Activated T-helper 2 cell treated with anti-CD3 and anti-CD28 coated beads, Interferon-gamma antibody, Interleukin-2, Interleukin-4, amounts not matched to agents 10 μg/mL and 5 μg/mL and 100 μg/mL, durations not matched to agents 14 hours and 24 hours and 36 hours (primary cell): ENCODE results near the gene DRC1. TPM values are rescaled to one million over a fixed set of nuclear protein-coding genes. Genes with fewer than 3 reads are reported as not detected.

ENCODE experiments used
- DNase-seq: peaks from one replicate; pipeline ENCODE4 v3.0.0; 2021; ENCODE audit warnings: low spot score
- H3K27ac Mint-ChIP-seq: one replicate; pipeline ENCODE4 v1.8.0; 2021; ENCODE audit warnings: mixed read lengths
- H3K27me3 Mint-ChIP-seq: one replicate; pipeline ENCODE4 v1.8.0; 2021; ENCODE audit warnings: low read depth, mixed read lengths
- H3K36me3 Mint-ChIP-seq: one replicate; pipeline ENCODE4 v1.8.0; 2021; ENCODE audit warnings: low read depth, mixed read lengths
- H3K4me1 Mint-ChIP-seq: one replicate; pipeline ENCODE4 v1.8.0; 2021; ENCODE audit warnings: low read depth, mixed read lengths
- H3K4me3 Mint-ChIP-seq: one replicate; pipeline ENCODE4 v1.8.0; 2021; ENCODE audit warnings: low read depth, mild to moderate bottlenecking, moderate library complexity, mixed read lengths
- H3K9me3 Mint-ChIP-seq: one replicate; pipeline ENCODE4 v1.8.0; 2021; ENCODE audit warnings: mixed read lengths
- intact Hi-C: fragments of 100-400 bp; cut with micrococcal nuclease; formaldehyde crosslinking; loops from one replicate; pipeline ENCODE4 v1.15.1; 2023
- total RNA-seq: library from RNA; stranded (reverse); gene quantifications from 2 replicates; pipeline ENCODE4 v1.2.3, GENCODE V29; 2022

DRC1 gene
- total RNA-seq, 1 donor from 2014 or later, result not detected

DNA sequence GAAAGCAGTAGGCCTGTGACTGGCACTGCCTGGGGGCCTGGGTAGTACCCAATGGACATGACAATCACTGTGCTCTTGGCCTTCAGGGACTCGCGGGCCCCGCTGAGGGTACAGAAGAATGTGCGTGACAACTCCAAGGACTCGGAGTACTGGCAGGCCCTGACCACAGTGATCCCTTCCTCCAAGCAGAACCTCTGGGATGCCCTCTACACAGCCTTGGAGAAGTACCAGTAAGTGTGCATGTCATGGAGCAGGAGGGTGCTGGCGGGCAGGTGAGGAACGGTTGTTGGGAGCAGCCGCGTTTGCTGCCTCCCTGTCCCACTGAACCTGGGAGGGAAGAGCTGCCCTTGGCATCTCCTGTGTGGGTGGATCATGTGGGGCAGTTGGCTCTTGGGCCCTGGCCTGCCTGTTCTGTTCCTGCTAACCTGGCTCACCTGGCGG, 52.9 kb downstream of the DRC1 start:
- Mint-ChIP-seq H3K27ac (no peak overlapping the region), H3K36me3 (no peaks in the 10 kb centered on the region), H3K9me3 (no peaks in the 10 kb centered on the region), H3K4me3 (no peak overlapping the region), H3K27me3 (peaks cover 4% of the 10 kb centered on the region), H3K4me1 (no peaks in the 10 kb centered on the region)
- no peak for DNase-seq
- intact Hi-C loops, result no loop called here

DNA sequence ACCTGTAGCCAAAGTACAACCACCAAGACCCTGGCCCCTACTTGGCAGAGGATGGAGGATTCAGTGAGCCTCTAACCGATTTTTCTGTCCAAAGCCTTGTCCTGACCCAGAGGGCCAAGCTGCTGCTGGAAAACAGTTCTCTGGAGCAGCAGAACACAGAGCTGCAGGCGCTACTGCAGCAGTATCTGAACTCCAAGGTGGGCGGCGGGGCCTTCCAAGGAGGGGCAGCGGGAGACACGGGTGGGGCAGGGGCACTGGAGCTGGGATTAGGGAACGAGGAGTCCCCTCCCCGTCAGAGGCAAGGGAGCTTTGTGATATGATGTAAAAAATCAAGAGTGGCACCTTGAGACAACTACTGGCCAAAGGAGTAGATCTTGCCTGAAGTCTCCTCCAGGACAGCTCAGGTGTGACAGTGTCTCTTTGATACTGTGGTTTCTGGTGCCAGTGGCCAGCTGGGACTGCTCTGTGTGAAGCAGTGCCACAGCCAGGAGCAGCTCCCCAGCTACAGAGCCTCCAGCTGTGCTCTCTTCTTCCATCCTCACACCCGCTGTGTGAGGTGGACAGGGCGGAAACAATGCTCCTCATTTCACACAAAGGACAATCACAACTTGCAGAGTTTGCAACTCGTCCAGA, 53.4 kb downstream of the DRC1 start:
- no peaks in the 10 kb centered on the region for H3K4me1 Mint-ChIP-seq
- no peak for DNase-seq
- H3K4me3 Mint-ChIP-seq, result no peak overlapping the region
- peaks cover 3% of the 10 kb centered on the region for H3K27me3 Mint-ChIP-seq
- no peak overlapping the region for H3K27ac Mint-ChIP-seq
- H3K36me3 Mint-ChIP-seq, result no peaks in the 10 kb centered on the region
- H3K9me3 Mint-ChIP-seq, result no peaks in the 10 kb centered on the region
- intact Hi-C loops, result no loop called here

DNA sequence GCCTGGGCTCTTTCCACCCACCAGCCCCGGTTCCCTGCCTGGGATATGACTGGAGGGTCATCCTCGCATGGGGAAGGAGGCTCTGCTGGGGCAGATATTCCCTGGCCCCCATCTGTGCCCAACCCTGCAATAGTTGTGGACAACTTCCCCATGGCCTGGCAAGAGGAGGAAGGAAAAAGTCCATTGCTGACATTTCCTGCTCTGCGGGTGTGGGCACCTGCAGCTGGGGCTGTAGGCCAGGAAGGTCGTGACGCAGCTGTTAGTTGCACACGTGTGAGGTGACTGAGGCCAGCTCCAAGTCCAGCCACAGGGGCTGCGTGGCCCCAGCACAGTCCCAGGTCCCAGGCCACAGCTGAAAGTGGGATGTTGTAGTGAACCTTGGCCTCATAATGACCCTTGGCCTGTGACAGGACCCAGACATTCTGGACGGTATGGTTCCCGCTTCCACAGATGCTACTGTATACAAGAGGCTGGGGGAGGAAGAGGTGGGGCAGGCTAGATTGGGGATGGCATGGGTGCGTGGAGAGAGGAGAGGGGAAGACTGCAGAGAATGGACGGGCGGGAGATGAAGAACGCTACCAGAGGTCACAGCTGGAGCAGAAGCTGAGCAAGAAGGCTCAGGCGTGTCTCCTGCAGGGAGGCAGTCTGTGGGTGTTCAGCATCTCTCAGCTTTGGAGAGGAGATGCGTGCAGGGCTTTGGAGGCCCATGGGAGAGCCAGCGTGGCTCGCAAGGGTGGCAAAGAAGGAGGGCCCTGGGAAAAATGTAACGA, 54.1 kb downstream of the DRC1 start:
- Mint-ChIP-seq H3K27me3 (peaks cover 2% of the 10 kb centered on the region), H3K4me1 (no peaks in the 10 kb centered on the region), H3K4me3 (no peak overlapping the region), H3K36me3 (no peaks in the 10 kb centered on the region), H3K9me3 (no peaks in the 10 kb centered on the region), H3K27ac (no peak overlapping the region)
- intact Hi-C loops, result no loop called here
- DNase-seq, result no peak

DNA sequence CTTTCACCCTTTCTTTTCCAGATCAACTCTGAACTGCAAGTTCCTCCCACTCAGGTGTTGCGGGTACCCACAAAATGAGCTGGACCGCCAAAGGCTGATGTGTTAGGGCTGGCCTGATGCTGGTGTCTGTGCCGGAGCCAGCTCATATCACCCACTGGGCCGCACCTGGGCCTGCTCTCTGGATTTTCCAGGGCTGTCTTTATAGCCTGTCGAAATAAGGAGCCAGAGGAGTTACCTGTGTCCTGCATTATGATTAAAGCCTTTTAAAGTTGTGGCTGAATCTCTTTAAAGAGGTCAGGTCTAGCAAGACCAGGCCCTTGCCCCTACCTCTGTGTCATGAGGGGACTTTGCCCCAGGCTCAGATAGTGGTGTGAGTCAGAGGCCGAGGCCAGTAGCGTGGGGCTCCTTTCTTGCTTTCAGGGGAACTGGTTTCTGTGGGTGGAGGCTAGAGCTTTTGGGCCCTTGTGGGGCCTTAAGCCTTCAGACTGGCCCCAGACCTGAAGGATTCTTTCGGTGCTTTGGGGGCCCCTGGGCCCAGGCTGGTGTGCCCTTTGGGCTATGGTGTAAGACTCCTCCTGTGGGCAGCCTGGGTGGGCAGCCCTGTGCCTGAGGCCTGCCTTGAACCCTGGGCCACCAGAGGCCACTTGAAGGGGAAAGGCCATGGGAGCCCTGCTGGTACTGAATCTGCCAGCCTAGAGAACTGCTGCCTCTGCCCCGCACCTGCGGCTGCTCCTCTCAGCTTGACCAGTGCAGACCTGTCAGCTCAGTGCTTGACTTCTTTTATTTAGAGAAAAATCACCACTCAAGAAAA, 54.9 kb downstream of the DRC1 start:
- Mint-ChIP-seq H3K4me3 (no peak overlapping the region), H3K27me3 (peaks cover 1% of the 10 kb centered on the region), H3K27ac (no peak overlapping the region), H3K4me1 (no peaks in the 10 kb centered on the region), H3K36me3 (no peaks in the 10 kb centered on the region), H3K9me3 (no peaks in the 10 kb centered on the region)
- DNase-seq, result no peak
- intact Hi-C loops, result no loop called here

DNA sequence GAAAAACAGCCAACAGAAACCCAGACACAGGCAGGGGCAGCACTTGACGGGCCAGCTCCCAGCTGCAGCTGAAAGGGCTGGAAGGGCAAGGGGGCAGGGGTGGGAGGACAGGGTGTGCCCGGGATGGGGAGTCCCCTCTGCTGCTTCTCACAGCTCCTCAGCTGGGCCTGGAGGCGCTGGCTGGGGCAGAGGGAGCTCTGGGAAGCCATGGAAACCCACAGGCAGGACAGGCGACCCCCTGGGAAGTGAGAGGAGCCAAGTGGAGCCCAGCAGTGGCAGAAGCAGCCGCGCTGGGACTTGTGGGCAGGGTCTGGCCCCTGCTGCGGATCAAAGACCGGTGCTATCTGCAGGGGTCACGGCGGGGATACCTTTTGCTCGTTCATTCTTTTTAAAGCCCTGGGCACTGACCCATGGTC, 55.5 kb downstream of the DRC1 start:
- Mint-ChIP-seq H3K27ac (no peak overlapping the region), H3K9me3 (no peaks in the 10 kb centered on the region), H3K4me1 (no peaks in the 10 kb centered on the region), H3K27me3 (no peaks in the 10 kb centered on the region), H3K36me3 (no peaks in the 10 kb centered on the region), H3K4me3 (no peak overlapping the region)
- intact Hi-C loops, result no loop called here
- DNase-seq, result no peak

DNA sequence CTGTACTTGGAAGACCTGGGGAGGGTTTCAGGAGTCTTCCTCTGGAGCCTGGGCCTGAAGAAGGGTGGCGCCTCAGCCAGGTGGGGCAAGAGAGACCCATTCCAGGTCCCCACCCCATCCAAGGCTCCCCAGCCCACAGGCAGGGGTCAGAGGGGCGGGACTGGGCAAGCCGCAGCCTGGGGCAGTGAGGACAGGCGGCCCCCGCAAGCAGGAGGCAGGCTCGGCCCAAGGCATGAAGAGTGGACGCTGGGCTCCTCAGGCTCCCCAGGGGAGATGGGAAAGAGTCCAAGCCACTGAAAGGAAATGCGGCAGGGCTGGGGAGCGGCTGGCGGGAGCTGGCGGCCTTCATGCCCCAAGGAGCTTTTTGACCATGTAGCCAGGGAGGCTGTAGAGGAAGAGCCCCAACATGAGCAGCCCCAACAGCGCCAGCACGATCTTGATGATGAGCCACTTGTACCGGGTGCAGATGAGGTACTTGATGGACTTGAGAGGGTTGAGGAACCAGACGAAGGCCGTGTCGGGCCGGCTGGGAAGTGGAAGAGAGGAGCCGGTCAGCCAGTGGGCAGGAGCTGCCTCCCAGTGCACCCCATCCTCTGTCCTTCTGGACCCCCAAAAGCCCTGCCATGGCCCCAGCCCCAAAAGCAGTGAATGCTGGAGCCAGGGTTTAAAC, 56.1 kb downstream of the DRC1 start:
- DNase-seq, result no peak
- no peak overlapping the region for H3K4me3 Mint-ChIP-seq
- H3K4me1 Mint-ChIP-seq, result no peaks in the 10 kb centered on the region
- no peaks in the 10 kb centered on the region for H3K36me3 Mint-ChIP-seq
- intact Hi-C loops, result no loop called here
- H3K9me3 Mint-ChIP-seq, result no peaks in the 10 kb centered on the region
- no peaks in the 10 kb centered on the region for H3K27me3 Mint-ChIP-seq
- no peak overlapping the region for H3K27ac Mint-ChIP-seq

DNA sequence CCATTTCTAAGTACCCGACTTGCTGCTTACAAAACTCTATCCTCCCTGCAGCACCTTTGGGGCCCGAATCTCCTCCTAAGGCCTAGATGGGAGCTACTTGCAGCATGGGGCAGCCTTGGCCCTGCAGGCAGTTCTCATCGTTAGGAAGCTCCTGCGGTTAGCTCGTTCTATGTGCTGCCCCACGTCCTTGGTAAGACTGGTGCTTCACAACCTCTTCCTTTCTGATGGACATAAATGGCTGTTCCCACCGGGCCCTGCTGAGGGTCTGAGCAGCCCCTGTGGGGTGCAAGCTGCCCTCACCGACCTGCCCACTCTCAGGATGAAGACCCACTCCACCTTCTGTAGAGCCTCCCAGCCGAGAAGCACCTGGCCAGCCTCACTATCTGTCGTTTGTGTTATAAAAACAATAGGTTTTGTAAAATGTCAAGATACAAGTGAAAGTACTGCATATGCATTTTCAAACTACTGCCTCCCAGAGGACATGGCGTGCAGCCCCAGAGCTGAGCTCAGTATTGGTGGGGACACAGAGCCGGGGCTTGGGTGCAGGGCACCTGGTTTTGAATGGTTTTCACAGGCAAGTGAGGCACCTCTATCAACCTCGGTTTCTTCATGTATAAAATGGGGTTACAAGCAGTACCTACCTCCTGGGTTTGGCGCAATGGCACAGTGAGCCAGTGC, 56.8 kb downstream of the DRC1 start:
- intact Hi-C loops, result no loop called here
- Mint-ChIP-seq H3K4me3 (no peak overlapping the region), H3K9me3 (no peaks in the 10 kb centered on the region), H3K36me3 (no peaks in the 10 kb centered on the region), H3K27ac (no peak overlapping the region), H3K4me1 (no peaks in the 10 kb centered on the region), H3K27me3 (no peaks in the 10 kb centered on the region)
- no peak for DNase-seq

DNA sequence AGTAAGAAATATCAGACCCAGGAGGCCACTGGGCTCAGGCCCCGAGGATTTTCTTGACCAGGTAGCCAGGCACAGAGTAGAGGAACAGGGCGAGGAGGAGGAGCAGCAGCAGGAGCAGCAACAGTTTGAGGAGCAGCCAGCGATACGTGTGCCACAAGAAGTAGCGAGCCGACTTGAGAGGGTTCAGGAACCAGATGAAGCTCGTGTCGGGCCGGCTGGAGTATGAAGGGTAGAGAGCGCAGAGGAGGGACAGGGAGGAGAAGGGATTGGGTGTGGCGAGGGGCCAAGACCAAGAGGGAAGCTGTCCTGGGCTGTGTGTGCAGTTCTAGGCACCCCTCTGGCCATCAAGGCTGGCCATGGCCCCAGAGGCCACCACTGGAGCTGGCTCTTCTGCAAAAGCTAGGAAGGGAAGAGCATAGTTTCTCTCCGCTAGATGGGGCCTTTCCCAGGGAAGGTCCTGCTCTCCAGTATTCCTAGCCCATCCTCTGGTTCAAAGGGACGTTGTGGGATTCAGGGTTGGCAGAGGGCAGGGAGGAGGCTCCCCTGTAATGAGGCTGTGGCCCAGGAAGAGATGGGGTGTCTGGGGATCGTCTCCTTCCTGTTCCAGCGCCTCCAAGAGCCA, 58.4 kb downstream of the DRC1 start:
- Mint-ChIP-seq H3K4me3 (no peak overlapping the region), H3K36me3 (no peaks in the 10 kb centered on the region), H3K9me3 (no peaks in the 10 kb centered on the region), H3K27me3 (no peaks in the 10 kb centered on the region), H3K27ac (no peak overlapping the region), H3K4me1 (no peaks in the 10 kb centered on the region)
- no peak for DNase-seq
- intact Hi-C loops, result no loop called here

DNA sequence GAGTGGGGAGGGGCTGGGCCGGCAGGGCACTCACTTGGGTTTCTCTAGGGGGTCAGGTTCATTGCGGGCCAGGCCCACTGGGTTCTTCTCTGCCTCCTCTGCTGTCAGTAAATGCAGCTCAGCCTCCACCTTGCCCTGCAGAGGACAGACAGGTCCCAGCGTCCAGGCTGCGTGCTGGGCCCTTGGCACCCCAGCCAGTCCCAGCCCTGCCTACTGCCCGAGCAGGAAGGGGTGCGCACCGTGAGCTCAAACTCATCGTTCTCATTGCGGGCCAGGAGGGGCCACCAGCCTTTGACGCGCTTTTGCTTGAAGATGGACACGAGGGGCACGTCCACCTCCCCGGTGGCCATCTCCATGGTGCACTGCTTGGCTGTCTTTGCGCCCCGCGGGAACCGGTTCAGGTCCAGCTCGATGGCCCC, 58.9 kb downstream of the DRC1 start:
- no peaks in the 10 kb centered on the region for H3K27me3 Mint-ChIP-seq
- DNase-seq, result no peak
- H3K9me3 Mint-ChIP-seq, result no peaks in the 10 kb centered on the region
- H3K27ac Mint-ChIP-seq, result no peak overlapping the region
- H3K4me1 Mint-ChIP-seq, result no peaks in the 10 kb centered on the region
- H3K4me3 Mint-ChIP-seq, result no peak overlapping the region
- H3K36me3 Mint-ChIP-seq, result no peaks in the 10 kb centered on the region
- intact Hi-C loops, result no loop called here

DNA sequence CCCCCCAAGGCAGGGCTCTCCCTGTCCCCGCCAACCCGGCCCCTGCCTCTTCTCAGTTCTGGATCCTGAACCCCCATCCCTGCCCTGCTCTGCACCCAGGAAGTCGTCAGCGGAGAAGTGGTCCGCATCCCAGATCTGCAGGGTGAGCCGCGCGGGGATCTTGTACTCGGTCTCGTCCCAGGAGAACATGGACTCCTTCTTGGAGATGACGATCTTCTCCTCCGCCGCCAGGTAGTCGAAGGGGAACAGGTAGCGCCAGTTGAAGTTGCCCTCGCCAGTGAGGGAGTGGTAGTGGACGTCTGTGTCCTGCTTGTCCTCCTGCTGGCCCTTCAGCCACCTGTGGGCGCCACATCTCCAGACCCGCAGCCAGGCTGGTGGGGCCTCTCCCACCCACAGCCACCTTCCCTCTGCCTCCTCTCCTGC, 59.9 kb downstream of the DRC1 start:
- DNase-seq, result no peak
- H3K36me3 Mint-ChIP-seq, result no peaks in the 10 kb centered on the region
- no peak overlapping the region for H3K27ac Mint-ChIP-seq
- no peaks in the 10 kb centered on the region for H3K9me3 Mint-ChIP-seq
- H3K27me3 Mint-ChIP-seq, result no peaks in the 10 kb centered on the region
- no peaks in the 10 kb centered on the region for H3K4me1 Mint-ChIP-seq
- intact Hi-C loops, result no loop called here
- no peak overlapping the region for H3K4me3 Mint-ChIP-seq

DNA sequence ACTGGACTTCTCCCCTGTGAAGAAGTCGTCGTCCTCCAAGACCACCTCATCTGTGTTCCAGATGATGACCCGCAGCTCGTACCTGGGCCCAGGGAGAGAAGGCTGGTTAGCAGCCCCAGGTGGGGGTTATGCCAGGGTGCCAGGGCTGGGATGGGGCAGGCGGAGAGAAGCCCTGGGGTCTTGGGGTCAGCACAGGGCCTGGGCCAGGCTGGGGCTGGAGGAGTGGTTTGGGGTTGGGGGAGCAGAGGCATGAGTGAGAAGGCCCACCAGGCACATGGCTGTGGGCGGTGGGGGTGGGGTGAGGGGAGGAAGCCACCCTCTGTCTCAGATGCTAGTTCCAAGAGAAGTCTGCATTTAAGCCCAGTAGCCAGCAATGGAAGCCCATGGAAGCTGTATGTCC, 60.4 kb downstream of the DRC1 start:
- H3K4me3 Mint-ChIP-seq, result no peak overlapping the region
- H3K9me3 Mint-ChIP-seq, result no peaks in the 10 kb centered on the region
- intact Hi-C loops, result no loop called here
- no peaks in the 10 kb centered on the region for H3K36me3 Mint-ChIP-seq
- no peaks in the 10 kb centered on the region for H3K4me1 Mint-ChIP-seq
- no peak overlapping the region for H3K27ac Mint-ChIP-seq
- H3K27me3 Mint-ChIP-seq, result no peaks in the 10 kb centered on the region
- DNase-seq, result no peak
